B cell (primary cell): Measurements from ENCODE around the gene ZNF335.

Experiments
- CTCF ChIP-seq: fragments of 200-600 bp; IDR thresholded peaks from one replicate; pipeline ENCODE4 v1.8.0; 2022; ENCODE audit warnings: antibody characterized with exemption, mild to moderate bottlenecking
- EZH2 ChIP-seq: IDR thresholded peaks from 2 replicates; pipeline ENCODE4 v1.6.1; 2012; ENCODE audit warnings: borderline replicate concordance, low read depth, mild to moderate bottlenecking, moderate library complexity, low read length; ENCODE audit not compliant: insufficient read depth, poor library complexity, severe bottlenecking

DNA sequence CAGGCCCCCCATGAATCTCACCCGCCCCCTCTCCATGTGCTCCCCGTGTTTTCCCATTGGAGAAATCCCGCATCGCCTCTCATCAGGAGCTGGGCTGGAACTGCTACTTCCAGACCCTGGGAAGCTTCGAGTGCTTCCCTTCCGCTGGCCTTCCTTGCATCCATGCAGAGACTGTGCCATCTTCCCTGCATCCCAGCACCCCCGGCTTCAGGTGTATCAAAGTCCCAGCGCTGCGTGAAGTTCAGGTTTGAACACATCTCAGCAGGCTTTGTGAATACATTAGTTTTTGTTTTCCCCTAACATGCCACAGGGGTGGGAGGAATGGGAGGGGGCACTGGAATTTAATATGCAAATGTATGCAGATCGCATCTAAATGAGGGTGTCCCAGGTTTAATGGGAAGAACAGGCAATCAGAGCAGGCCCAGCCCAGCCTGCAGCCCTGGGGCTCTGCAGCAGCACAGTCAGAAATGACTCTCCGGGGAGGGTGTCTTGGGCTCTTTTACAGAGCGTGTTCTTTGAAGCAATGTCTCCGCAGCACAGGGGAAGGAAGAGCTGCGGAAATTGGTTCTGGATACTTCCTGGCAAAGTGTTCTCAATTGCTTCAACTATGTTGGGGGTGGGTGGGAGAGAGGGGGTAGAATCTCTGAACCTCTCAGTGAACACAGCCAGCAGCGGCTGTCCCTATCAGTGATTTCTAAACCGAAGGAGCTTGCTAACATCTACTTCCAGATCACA, 28.4 kb upstream of the ZNF335 start:
- TF ChIP-seq CTCF (no peak), EZH2 (no peak)
